ENCODE measurements around the gene FSTL5.

Gene FSTL5

DNA sequence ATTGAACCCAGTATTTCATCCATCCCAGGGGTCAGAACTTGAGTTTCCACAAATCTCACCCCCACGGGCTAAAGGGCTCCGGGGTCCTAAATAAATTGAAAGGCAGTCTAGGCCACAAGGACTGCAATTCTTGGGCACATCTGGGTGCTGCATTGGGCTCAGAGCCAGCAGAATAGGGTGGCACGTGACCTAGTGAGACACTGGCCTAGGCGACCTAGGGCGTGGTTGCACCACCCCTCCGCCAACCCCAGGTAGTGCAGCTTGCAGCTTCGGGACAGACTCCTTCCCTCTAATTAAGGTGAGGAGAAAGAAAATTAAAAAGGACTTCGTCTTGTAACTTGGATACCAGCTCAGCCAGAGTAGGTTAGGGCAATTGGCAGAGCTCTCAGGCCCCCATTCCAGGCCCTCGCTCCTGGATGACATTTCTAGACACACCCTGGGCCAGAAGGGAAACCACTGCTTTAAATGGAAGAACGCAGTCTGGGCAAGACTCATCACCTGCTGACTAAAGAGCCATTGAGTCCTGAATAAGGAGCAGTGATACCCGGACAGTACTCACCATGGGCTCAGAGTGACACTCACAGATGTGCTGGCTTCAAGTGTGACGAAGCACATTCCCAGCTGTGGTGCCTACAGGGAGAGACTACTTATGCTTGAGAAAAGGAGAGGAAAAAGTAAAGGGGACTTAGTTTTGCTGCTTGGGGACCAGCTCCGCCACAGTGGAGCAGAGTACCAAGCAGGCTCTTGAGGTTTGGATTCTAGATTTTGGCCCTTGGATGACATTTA lies 735.4 kb downstream of the FSTL5 start:
- DNase-seq = no peak

DNA sequence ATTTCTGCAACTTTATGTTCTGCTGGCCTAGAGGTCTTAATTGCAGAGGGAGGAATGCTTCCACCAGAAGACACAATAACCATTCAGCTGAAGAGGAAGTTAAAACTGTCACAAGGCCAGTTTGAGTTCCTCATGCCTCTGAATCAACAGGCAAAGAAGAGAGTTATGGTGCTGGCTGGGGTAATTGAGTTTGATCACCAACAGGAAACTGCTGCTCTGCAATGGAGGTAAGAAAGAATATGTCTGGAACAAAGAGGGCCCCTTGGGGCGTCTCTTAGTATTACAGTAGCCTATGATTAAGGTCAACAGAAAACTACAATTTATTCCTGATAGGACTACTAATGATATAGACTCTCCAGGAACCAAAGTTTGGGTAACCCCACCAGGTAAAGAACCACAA lies 744.0 kb downstream of the FSTL5 start:
- no peak for DNase-seq

DNA sequence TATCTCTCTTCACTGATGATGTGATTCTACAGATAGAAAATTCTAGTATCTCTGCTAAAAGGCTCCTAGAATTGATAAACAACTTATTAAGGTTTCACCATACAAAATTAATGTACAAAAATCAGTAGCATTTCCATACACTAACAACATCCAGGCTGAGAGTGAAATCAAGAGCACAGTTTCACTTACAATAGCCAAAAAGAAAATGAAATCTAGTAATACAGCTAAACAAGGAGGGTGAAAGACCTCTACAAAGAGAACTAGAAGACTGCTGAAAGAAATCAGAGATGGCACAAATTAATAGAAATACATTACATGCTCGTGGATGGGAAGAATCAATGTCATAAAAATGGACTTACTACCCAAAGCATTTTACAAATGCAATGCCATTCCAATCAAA lies 751.9 kb downstream of the FSTL5 start:
- no peak for DNase-seq

DNA sequence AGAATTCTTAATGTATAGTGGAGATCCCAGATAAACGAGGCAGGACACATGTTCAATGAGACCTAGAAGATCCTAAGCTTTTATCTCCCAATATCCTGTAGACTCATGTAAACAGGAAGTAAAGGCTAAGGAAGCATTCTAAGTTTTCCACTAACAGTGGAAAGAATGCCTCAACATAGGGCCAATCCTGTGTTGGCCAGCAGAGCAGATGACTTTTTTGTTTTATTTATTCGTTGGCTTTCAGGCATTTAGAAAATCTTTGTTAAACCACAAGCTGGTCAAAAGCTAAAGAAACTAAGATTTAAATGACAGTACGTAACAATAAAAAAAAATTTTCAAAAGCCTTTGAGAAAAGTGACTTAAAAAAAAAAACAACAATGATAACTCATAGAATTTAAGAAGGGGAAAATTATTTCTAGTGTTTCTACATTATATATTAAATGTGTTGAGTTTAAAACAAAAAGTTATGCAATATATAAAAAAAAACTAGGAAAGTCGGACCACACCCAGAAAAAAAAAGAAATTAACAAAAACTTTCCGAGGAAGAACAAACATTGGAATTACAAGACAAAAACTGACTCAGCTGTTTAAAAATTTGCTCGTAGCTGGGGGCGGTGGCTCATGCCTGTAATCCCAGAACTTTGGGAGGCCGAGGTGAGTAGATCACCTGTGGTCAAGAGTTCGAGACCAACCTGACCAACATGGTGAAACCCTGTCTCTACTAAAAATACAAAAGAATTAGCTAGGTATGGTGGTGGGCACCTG lies 759.3 kb downstream of the FSTL5 start:
- no peak for DNase-seq

DNA sequence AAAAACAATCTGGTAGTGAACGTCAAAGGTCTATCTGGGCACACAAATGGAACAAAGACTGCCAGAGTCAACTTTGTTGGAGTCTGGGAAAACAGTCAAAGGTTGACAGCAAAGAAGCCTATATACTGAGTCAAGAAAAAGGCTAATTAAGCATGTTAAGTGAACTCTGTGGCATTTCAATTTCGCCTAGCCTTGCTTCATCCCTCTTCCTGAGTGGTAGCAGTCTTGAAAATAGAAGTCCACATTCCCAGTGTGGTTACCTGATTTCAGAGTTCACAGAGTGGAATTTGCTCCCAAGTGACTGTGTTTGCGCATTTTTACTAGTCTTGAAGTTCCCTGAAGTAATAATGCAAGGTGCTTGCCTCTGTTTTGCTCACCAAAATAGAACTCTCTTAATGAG lies 760.0 kb downstream of the FSTL5 start:
- DNase-seq = no peak

DNA sequence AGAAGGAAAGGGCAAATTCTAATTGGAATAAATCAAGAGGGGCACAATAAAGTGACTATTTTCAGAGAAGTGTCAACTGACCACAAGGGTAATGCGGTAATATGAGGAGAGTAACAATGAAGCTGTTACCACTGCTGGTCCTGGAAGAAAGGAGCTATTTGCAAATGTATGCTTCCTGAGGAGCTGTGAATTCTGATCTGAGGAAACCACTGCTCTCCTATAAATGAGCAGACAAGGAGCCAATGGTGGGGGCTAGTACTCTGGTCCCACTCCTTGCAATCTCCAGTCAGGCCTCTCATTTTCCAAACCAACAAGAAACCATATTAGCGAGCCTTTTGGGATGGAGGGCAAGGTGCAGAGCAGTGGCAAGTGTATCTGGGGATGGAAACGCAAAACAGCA lies 770.2 kb downstream of the FSTL5 start:
- DNase-seq = no peak

DNA sequence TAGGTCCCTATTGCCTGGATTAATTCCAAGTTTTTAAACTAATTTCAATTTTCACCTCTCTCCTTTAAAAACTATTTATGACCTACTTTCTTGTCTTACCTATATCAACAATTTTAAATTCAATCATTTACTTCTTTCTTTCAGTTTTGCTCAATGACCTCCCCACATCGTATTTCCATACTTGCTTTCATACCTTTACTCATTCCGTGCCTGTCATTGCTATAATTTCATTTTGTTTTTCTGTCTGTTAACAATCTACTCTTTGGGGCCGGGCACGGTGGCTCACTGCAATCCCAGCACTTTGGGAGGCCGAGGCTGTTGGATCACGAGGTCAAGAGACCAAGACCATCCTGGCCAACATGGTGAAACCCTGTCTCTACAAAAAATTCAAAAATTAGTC lies 781.1 kb downstream of the FSTL5 start:
- no peak for DNase-seq

DNA sequence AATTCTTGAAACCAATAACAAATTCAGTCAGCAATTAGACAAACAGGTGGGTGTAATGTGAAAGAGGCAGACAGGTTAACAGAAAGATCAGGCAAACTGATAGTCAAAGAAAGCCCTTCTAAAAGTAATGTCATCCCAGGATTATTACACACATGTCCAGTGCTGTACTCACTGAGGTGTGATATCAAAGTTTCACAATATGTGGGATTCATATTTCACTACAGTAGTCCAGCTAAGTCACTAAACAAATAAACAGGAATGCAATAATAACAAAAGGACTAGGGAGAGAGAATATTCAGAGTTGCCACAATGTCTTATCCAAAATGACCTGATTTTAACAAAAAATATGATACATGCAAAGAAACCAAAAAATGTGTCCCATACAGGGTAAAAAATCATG lies 787.5 kb downstream of the FSTL5 start:
- no peak for DNase-seq

DNA sequence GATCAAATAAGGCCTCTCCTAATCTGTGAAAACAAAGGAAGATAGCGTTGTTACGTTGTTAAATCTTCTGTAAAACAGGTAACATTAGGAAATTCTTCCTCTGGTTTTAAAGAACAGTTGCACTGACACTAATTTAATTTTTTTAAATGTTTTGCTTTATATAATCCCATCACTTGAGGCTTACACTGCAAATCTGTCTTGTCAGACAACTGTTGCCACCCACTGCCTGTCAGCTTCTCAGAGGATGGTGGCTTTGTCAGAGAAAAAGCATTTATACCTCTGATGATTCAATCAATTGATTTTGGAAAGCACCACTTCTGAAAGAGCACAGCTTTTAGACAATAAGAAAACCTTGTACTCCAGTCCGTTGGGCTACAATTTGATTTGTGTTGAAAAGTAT lies 799.1 kb downstream of the FSTL5 start:
- DNase-seq = no peak

DNA sequence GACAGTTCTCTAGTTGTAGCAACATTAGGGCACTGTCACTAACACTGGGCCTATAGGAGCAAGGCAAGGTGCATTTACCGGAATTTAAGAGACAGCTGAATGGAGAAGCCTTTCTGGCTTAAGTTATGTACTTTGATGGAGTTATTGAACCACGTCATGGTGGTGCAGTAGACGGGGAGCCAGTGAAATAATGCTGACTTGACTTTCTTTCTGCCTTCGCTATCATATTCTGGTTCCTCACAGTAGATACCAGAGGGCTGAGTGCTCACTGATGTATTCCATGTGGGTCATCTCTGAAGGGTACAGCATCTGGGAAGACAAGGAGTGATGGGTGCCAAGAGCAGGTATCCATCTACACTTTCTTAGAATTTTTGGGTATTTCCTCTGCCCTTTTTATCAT lies 802.8 kb downstream of the FSTL5 start:
- no peak for DNase-seq

DNA sequence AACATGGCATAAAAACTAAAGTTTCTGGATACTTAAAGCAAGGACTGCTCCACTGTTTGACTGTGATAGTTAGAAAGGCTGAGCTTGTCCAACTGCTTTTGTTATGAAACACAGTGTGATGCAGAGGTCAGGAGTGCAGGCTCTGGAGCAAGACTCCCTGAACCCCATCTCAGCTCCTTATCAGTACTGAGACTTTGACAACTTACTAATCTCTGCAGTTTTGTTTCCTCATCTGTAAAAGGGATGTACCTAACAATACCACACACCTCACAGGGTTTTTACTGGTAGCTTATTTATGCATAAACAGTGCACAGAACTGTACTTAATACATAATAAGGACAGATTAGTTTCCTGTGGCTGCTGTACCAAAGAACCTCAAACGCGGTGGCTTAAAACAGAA lies 804.3 kb downstream of the FSTL5 start:
- DNase-seq = no peak

DNA sequence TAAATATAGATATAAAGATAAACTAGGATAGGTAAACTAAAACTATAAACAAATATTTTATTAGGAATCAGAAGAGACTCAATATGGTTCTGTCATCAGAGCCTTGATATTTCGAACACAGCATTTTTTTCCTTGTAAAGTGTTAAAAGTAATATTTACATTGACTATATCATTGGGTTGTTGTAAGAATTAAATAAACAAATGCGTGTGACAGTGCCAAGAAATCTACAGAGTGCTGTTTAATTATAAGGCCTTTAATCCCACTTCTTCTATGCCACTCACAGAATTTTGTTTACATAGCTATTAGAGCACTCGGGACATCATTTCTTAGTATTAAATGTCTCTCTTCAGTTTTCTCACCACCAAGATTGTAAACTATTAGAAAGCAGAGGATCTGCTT lies 807.4 kb downstream of the FSTL5 start:
- DNase-seq = no peak

DNA sequence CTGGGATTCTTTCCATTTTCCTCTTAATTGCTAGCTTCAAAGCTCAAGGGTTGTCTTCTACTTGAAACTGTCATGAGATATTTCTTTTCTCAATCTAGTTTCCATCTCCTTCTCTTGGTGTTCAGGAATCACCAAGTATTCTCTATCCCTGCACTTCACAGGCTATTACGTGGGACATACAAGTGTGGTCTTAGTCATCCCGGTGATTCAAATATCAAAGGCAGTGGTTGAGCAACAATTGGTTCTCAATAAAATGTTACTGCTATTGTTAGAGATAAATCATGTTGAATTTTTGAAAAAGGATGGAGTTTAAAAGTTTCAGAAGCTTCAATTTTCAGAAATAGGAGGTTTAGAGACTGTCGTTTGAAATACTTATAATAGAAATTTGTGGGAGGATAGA lies 812.9 kb downstream of the FSTL5 start:
- DNase-seq = no peak

DNA sequence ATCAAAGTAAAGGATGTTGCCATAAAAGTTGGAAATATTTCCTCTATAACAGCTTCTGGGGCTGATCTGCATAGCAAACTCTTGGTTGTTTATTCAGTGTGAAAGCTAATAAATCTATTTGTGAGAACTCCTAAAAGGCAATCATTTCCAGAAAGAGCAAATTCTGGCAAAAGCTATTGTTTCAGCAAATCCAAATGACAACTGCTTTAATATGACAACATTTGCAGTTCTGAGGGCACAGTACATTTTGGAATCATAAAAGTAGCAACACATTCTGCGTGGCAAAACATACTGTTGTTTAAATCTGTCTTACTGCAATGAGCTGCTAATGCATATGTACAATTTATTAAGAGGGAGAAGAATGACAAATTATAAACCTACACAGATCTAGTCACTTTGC lies 818.1 kb downstream of the FSTL5 start:
- no peak for DNase-seq

DNA sequence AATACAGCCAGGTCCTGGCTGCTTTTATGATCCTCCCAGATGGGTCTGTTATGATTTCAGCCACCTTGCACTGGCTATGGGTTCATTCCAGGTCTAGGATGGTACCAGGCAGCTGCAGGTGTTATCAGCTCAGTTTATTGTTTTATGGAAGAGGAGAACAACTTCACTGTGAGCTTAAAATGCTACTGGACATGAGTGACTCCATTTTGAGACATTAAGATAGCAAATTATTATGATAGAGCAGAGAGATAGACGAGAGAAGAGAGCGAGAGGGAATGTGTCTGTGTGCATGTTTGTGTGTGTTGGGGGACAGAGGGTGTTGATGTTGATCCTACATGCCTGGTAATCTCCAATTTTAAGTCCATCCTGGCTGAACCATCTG lies 820.2 kb downstream of the FSTL5 start:
- no peak for DNase-seq

DNA sequence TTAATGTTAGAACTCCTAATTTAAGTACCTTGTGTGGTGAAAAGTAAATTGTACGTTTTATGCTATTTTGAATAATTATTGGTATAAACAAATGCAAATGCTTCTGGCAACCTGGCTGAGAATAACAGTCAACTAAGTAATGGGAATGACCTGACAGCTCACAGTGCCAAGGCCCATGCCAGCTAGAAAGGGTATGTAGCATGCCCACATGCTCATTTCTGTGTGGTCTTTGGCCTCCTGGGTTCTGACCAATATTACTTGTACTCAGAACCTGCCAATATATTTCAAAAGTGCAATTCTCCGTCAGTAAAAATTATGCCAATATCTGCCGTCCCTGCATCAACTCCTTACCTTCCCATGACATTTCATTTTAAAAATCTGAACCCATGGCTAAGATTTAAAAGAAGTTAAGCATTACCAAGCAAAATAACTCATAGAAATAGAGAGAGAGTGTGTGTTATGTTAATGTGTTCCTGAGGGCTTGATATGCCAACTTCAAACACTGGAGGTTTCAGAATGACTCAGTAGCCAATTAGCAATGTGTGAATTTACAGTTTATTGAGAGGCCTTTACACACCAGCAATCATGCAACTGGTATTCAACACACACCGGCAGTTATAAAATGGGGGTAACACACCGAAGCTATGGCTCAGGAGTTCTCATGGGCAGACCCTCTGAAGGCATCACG lies 820.8 kb downstream of the FSTL5 start:
- no peak for DNase-seq

DNA sequence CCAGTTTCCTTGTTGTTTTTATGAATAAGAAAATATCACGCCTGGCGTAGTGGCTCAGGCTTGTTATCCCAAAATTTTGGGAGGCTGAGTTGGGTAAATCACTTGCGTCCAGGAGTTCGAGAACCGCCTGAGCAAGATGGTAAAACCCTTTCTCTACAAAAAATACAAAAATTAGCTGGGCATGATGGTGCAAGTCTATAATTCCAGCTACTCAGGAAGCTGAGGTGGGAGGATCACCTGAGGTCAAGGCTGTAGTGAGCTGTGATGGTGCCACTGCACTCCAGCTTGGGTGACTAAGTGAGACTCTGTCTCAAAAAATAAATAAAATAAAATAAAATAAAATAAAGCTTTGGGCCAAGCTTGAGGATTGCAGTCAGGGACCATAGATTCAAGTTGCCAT lies 827.2 kb downstream of the FSTL5 start:
- DNase-seq = no peak

DNA sequence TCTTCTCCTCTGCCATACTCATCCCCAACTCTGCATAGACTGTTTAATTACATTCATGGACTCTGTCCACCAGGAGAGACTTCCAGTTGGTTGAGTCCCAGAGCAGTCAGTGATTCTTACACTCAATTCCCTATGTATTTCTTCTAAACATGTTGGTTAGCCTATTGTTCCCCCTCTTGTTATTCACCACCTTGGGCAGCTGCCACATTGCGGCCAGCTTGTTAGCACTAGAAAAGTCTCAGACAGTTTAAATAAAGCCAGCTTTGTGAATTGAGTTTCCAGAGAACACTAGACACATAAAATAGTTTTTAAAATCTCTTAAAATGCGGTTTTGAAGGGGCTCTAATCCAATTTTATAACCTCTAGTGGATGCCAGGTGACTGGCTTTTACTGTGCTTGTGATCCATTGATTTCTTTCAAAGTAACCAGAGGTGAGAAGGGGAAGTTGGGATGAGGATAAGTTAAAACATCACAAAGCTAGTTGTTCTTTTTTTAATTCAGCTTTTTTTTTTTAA lies 827.7 kb downstream of the FSTL5 start:
- no peak for DNase-seq

Data from NCI-H524 treated with DMSO at 0.1 percent for 48 hours (cell line).